ENCODE data around the gene MSL2.
"Not testable (repeated sequence)": the region's sequence is repeated elsewhere in the genome, so short reads cannot be mapped to it uniquely, and the experiment has no call there.

The MSL2 gene

GRCh38 chr3:136197159-136197793 is 1.1 kb upstream of the MSL2 start:
- H3K27ac ChIP-seq: peak overlapping the region; percentile 100
- TF ChIP-seq CTCF (IDR thresholded peaks at IDR 0.05): no peak

GRCh38 chr3:136196401-136197158 is 445 bp upstream of the MSL2 start:
- TF ChIP-seq CTCF (IDR thresholded peaks at IDR 0.05): no peak
- peak; percentile 99 for DNase-seq (ENCODE audit: low spot score)
- Histone ChIP-seq H3K27ac (peak overlapping the region; percentile 100), H3K4me3 (peak overlapping the region; percentile 97)

More at GRCh38 chr3:136197159-136197793, 1.1 kb upstream of the MSL2 start:
- DNase-seq (ENCODE audit: low spot score): no peak
- peak overlapping the region; percentile 97 for H3K4me3 ChIP-seq

GRCh38 chr3:136195258-136196063 is 674 bp downstream of the MSL2 start:
- Histone ChIP-seq H3K27ac (peak overlapping the region; percentile 100), H3K4me3 (peak overlapping the region; percentile 97)
- no peak for TF ChIP-seq CTCF (IDR thresholded peaks at IDR 0.05)
- peak; percentile 87 for DNase-seq (ENCODE audit: low spot score)

- DNase-seq (ENCODE audit: low spot score): no peak
- Histone ChIP-seq H3K4me3 (peak overlapping the region; percentile 97), H3K27ac (peak overlapping the region; percentile 100)
- no peak for TF ChIP-seq CTCF (IDR thresholded peaks at IDR 0.05)
Observed at GRCh38 chr3:136194409-136195257, 1.5 kb downstream of the MSL2 start.

GRCh38 chr3:136193278-136194054 is 2.7 kb downstream of the MSL2 start:
- H3K27ac ChIP-seq: peak overlapping the region; percentile 43 to 100
- DNase-seq (ENCODE audit: low spot score): no peak
- H3K4me3 ChIP-seq: peak overlapping the region; percentile 97
- TF ChIP-seq CTCF (IDR thresholded peaks at IDR 0.05): no peak

- TF ChIP-seq CTCF (IDR thresholded peaks at IDR 0.05): no peak
- Histone ChIP-seq H3K27ac (peak overlapping the region in 1 of 2 donors; percentile 100), H3K4me3 (peak overlapping the region; percentile 97)
- DNase-seq (ENCODE audit: low spot score): no peak
Observed at GRCh38 chr3:136192831-136193230, 3.3 kb downstream of the MSL2 start.

GRCh38 chr3:136192195-136192594 is 3.9 kb downstream of the MSL2 start:
- not testable (repeated sequence) for DNase-seq (ENCODE audit: low spot score)

More at GRCh38 chr3:136192195-136192594, 3.9 kb downstream of the MSL2 start:
- peak overlapping the region; percentile 97 for H3K4me3 ChIP-seq
- peak overlapping the region; percentile 67 to 100 for H3K27ac ChIP-seq
